ENCODE measurements around the gene YPEL5.
A peak's percentile ranks its signal among the peaks of the same experiment; 100 is the strongest.
"Not testable (repeated sequence)": the region's sequence is repeated elsewhere in the genome, so short reads cannot be mapped to it uniquely, and the experiment has no call there.

Gene YPEL5

DNA sequence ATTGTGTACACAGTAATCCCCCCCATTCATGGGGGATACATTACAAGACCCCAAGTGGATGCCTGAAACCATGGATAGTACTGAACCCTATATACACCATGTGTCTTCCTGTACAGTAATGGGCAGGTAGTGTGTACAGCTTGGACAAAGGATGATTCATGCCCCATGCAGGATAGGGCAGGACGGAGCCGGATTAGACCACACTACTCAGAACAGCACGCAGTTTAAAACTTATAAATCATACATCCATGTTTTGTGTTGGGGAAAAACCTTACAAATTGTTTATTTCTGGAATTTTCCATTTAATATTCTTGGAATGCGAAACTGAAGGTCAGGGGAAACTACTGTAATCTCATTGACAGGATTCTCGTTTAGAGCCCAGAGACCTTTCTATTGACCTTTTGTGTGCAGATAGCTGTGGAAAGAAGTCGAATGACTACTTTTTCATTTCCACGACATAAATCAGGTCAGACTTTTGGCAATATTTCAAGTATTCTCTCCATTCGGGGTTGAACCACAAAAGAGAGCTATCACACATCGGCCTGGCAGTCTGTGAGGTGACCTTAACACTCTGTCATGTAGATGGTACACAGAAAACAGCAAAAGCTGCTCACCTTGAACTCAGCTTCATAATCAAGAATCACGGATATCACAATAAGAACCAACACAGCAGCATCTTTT, 9.9 kb upstream of the YPEL5 start:
- no peak for DNase-seq (ENCODE audit: low read depth in 2 of 2)

GRCh38 chr2:30139131-30139870, 7.5 kb upstream of the YPEL5 start:
- DNase-seq (ENCODE audit: low read depth in 2 of 2) = no peak

DNA sequence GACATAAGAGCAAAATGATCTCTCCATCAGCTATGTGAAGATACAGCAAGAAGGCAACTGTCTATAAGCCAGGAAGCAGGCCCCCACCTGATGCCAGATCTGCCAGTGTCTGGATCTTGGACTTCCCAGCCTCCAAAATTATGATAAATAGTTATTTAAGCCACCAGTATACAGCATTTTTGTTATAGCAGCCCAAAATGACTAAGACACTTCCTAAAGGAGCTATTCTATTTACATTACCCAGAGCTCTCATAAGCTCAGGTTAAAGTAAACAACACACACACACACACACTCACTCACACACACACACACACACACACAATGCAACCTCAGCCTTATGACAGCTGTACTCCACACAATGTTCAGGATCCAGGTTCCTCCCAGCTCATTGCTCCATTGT, 5.7 kb upstream of the YPEL5 start:
- DNase-seq (ENCODE audit: low read depth in 2 of 2) = no peak

DNA sequence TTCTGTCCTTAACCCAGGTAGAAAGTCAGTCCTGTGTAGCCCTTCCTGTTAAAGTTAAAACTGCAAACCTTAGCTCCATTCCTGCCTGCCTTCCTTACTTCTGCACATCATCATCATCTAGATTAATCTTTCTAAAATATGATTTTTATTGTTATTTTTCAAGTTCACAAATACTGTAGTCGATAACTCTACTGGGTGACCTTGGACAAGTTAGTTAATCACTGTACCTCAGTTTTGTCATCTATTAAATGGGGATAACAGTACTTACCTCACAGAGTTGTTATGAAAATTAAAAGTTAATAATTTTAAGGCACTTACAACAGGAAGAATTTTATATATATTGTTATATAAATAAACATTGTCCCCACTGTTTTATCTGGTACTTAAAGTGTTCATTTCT, 2.5 kb upstream of the YPEL5 start:
- no peak for DNase-seq (ENCODE audit: low read depth in 2 of 2)

GRCh38 chr2:30144951-30145350, 1.9 kb upstream of the YPEL5 start:
- DNase-seq (ENCODE audit: low read depth in 2 of 2) = not testable (repeated sequence)

DNA sequence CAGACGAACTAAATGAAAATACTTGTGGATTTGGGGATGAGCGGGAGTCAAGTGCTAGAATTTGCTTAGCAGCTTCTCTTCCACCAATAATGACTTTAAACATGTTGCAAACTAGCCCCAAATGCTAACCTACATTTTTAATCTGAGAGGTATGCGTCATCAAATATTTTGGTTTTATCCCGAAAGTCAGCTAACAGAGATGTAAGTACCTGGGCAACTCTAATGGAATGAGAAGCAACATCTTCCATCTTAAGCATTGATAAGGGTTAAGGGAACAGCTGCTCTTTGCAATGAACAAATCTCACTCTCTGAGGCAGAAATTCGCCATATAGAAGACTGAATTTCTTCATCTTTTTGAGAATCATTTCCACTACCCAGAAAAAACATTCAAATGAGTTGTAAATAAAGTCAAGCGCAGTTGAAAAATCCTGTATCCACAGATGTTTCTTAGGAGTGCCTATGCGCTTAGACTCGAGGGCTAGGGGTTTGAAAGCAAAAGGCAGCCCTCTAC, 926 bp upstream of the YPEL5 start:
- DNase-seq (ENCODE audit: low read depth in 2 of 2) = no peak

- peak in 1 of 2 donors; percentile 9 for DNase-seq (ENCODE audit: low read depth in 2 of 2)
These were observed 448 bp downstream of the YPEL5 start for GRCh38 chr2:30147196-30147714.

GRCh38 chr2:30147715-30148610, 1.2 kb downstream of the YPEL5 start:
- DNase-seq (ENCODE audit: low read depth in 2 of 2) = peak; percentile 49 to 59

GRCh38 chr2:30148850-30149249, 2.0 kb downstream of the YPEL5 start:
- no peak for DNase-seq (ENCODE audit: low read depth in 2 of 2)

GRCh38 chr2:30149513-30149912, 2.7 kb downstream of the YPEL5 start:
- DNase-seq (ENCODE audit: low read depth in 2 of 2) = no peak

DNA sequence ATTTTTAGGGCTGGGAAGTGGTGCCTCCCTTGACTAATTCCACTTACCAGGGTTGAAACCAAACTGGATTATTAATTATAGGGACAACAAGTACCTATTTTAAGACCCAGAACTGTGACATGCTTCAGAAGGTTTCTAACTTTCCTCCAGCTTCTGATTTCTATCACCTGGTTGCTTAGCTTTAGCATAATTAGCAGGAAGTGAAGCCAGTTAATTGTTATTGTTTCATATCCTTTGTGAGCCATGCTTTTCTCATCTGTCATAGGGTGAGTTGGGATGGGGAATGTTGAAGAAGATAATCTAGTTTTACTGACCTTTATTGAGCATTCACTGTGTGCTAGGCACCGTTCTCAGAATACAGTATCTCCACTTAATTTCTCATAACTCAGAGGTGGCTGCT, 3.2 kb downstream of the YPEL5 start:
- no peak for DNase-seq (ENCODE audit: low read depth in 2 of 2)

DNA sequence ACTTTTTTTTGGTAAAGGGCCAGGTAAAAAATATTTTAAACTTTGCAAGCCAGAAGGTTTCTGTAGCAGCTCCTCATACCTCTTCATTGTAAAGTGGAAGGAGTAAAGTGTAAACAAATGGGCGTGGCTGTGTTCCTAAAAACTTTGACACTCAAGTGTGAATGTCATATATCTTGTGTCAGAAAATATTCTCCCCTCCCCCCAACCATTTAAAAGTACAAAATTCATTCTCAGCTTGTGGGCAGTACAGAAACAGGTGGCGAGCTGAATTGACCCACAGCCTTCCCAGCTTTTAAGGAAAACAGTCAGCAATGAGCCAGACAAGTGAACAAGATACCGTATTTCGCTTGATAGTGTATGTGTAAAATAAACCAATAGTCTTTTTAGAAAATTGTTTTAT, 4.0 kb downstream of the YPEL5 start:
- no peak for DNase-seq (ENCODE audit: low read depth in 2 of 2)

DNA sequence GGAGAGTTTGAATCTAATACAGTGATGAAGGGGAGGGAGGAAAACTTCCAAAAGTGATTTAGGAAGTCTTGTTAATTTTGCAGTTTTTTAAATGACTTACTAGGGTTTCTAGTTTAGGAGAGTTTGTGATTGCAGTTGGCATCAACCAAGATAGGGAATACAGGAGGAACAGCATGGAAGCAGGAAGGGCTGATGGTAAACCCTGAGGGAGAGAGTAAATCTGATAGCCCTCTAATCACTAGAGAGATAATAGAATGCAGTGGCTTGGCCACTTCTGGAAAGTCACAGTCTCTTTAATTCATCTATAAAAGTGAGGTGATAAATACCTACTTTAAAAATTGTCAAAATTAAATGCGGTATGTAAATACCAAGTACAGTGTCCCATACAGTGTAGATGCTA, 5.6 kb downstream of the YPEL5 start:
- no peak for DNase-seq (ENCODE audit: low read depth in 2 of 2)

- no peak for DNase-seq (ENCODE audit: low read depth in 2 of 2)
These were observed 8.4 kb downstream of the YPEL5 start for GRCh38 chr2:30155202-30155601.

DNA sequence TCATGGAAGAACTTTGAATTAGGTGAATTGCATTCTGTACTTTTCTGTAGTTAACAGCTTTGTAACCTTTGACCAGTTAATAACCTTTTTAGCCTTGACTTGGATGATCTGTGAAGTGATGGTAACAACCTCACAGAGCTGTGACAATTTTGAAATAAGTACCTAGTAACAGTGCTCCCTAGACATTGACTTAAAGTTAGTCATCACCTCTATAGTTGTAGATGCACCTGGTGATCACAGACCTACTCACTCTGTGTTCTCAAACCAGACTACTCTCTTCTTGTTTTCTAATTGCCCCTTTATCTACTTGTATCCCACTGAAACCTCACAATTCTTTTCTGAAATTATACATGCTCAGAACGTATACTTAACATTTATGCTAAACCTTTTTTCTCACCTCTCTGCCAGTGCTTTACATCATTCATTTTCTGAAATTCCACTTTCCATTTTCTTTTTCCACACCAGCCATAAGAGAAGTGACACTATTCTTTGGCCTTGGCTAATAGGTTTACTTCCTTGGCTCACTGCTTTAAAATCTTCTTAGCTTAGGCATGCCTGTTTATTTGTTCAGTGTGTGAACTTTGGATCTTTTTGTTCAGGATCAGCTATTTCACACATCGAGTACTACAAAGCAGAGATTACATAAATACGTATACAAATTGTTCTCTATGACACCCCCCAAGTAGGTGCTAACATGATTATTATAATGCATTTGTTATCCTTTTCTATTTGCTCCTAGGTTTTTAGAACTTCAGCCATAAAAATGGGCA, 9.3 kb downstream of the YPEL5 start:
- DNase-seq (ENCODE audit: low read depth in 2 of 2) = no peak

- no peak for DNase-seq (ENCODE audit: low read depth in 2 of 2)
These were observed 10.8 kb downstream of the YPEL5 start for GRCh38 chr2:30157616-30158015.

DNA sequence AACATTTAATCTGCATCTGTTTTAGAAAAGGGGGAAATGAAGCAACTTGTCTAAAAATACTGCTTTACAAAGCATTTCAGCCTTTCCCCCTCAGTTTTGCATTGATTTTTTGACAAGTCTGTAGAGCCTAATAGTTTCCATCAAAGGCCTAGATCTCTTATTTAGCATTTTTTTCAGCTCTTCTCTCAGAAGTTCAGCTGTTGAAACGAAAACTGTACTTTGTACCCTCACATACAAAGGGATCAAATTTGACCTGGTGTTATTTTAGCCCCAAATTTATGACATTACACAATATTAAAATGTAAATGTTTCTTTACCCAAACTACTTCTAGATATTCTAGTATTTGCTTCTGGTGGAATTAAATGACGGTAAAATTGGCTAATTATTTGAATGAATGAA, 13.0 kb downstream of the YPEL5 start:
- DNase-seq (ENCODE audit: low read depth in 2 of 2) = no peak

DNA sequence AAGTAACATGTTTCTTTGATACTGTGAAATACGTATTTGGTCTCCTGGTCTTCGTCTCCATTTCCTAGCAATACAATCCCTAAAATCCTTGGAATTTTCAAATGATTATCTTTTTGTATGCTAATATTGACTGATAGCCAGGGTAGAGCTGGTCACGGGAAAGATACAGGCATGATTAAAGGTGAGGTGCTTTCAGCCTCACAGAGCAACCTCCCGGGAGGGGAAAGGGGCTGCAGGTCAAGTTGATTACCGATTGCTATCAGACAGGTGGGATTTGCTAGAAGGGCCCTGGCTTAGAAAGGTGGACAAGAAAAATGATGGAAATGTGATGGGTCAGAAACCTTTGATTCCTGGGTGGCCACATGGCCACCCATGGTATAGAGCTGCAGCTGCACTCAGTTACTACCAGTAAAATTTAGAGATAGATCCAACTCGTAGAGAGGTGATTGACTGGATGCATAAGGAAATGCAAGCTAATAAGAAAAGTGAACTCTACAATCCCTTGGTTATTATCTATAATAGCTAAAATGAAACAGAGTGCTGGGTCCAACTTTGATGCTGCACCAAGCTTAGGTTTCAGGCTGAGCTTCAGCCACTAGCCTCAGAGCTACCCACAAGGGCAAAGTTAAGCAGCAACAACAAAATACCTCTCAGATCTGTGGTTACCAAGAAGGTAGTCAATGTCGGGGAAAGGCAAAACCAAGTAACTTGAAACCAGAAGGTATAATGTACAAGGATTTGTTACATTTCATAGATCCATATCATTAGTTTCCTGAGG, 15.3 kb downstream of the YPEL5 start:
- DNase-seq (ENCODE audit: low read depth in 2 of 2) = no peak

DNA sequence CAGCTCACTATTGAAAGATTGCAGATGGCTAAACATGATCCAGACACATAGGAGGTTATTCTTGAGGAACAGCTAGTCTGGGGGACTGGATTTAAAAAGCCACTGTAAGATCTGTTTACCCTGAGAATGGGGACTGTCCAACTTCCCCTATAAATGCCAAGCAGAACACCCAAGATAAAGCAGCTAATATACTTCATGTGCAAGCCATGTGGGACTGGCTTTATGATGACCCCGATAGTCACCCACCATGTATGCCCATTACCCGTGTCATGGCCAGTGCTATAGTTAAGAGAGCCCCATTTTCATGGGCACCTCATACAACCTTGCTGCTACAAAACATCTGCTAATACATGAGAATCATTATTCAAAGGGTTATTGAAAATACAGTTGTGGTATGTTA, 16.0 kb downstream of the YPEL5 start:
- DNase-seq (ENCODE audit: low read depth in 2 of 2) = no peak

- no peak for DNase-seq (ENCODE audit: low read depth in 2 of 2)
These were observed 17.5 kb downstream of the YPEL5 start for GRCh38 chr2:30164131-30164925.
